H1 (cell line): ENCODE results near the gene EXOC3L1. TPM values are rescaled to one million over a fixed set of nuclear protein-coding genes. Genes with fewer than 3 reads are reported as not detected.

ENCODE experiments used
- CTCF ChIA-PET: fragments of 300-600 bp; sonication (Branson Sonifier 250); formaldehyde crosslinking; loops from one replicate; lab custom pipeline; 2021; ENCODE audit not compliant: partially characterized antibody; lab: Charles Lee
- POLR2A ChIA-PET: fragments of 300-600 bp; sonication (Branson Sonifier 250); formaldehyde crosslinking; loops from one replicate; lab custom pipeline; 2021; ENCODE audit warnings: inconsistent platforms; ENCODE audit not compliant: partially characterized antibody; lab: Charles Lee
- DNase-seq, 2 experiments: peaks; one replicate each; pipeline versions ENCODE4 v3.0.0 to v3.0.0-alpha.2; 2010 to 2022; ENCODE audit warnings: low spot score in 2 of 2, low read depth in 1 of 2, mixed read lengths in 1 of 2
- FAIRE-seq: peaks from 2 replicates; lab custom pipeline; 2011; peaks lifted over from hg19 to GRCh38; lab: Jason Lieb, UNC
- H2AFZ ChIP-seq: 2 replicates; pipeline ENCODE4 v1.8.1; 2012; ENCODE audit warnings: low read length, inconsistent platforms
- H2AK5ac ChIP-seq: 2 replicates; pipeline ENCODE4 v1.6.1; 2013; ENCODE audit warnings: low read depth, low read length
- H2BK120ac ChIP-seq: replicated peaks from 2 replicates; pipeline ENCODE3; 2013; ENCODE audit warnings: low read depth, low read length, inconsistent platforms
- H2BK12ac ChIP-seq: 2 replicates; pipeline ENCODE4 v1.6.1; 2013; ENCODE audit warnings: low read depth, low read length
- H2BK15ac ChIP-seq: 2 replicates; pipeline ENCODE4 v1.6.1; 2013; ENCODE audit warnings: low read length
- H2BK20ac ChIP-seq: 2 replicates; pipeline ENCODE4 v1.6.1; 2013; ENCODE audit warnings: low read length
- H2BK5ac ChIP-seq: 2 replicates; pipeline ENCODE4 v1.6.1; 2013; ENCODE audit warnings: low read depth, low read length
- H3K14ac ChIP-seq: 2 replicates; pipeline ENCODE4 v1.6.1; 2013; ENCODE audit warnings: inconsistent platforms; ENCODE audit not compliant: insufficient read length
- H3K18ac ChIP-seq: 2 replicates; pipeline ENCODE4 v1.6.1; 2013; ENCODE audit warnings: low read length; ENCODE audit errors: extremely low read depth
- H3K23ac ChIP-seq: 2 replicates; pipeline ENCODE4 v1.6.1; 2013; ENCODE audit warnings: inconsistent platforms; ENCODE audit not compliant: insufficient read length
- H3K23me2 ChIP-seq: 2 replicates; pipeline ENCODE4 v1.6.1; 2013; ENCODE audit warnings: low read depth, low read length
- H3K27ac ChIP-seq: 2 replicates; pipeline ENCODE4 v1.6.1; 2011; ENCODE audit warnings: low read depth, low read length, inconsistent platforms
- H3K27me3 ChIP-seq, 4 experiments: replicated peaks in 1 of 4; 1 replicate in 1 of 4; 2 replicates in 3 of 4; pipeline versions ENCODE4 v1.6.1 to v1.8.1; 2011 to 2013; ENCODE audit warnings: low read length in 3 of 4, mild to moderate bottlenecking in 3 of 4, inconsistent platforms in 2 of 4, mixed read lengths in 2 of 4, moderate library complexity in 1 of 4; ENCODE audit not compliant: control insufficient read depth in 3 of 4, insufficient read depth in 3 of 4; ENCODE audit errors: extremely low read depth in 1 of 4
- H3K36me3 ChIP-seq, 4 experiments: 2 replicates each; pipeline versions ENCODE4 v1.6.1 to v1.8.1; 2011 to 2013; ENCODE audit warnings: mild to moderate bottlenecking in 4 of 4, low read length in 3 of 4, moderate library complexity in 2 of 4, control low read depth in 1 of 4, inconsistent platforms in 1 of 4; ENCODE audit not compliant: insufficient read depth in 4 of 4, control insufficient read depth in 2 of 4
- H3K4ac ChIP-seq: replicated peaks from 2 replicates; pipeline ENCODE3; 2013; ENCODE audit warnings: low read length, low read depth, mixed read lengths, inconsistent platforms; ENCODE audit not compliant: insufficient read length
- H3K4me1 ChIP-seq, 4 experiments: replicated peaks in 1 of 4; 1 replicate in 1 of 4; 2 replicates in 3 of 4; pipeline versions ENCODE4 v1.6.1 to v1.8.1; 2011 to 2013; ENCODE audit warnings: low read length in 3 of 4, inconsistent platforms in 2 of 4, mixed read lengths in 1 of 4; ENCODE audit not compliant: insufficient read depth in 4 of 4, control insufficient read depth in 3 of 4
- H3K4me2 ChIP-seq, 2 experiments: 2 replicates each; pipeline versions ENCODE4 v1.6.1 to v1.8.1; 2011 to 2013; ENCODE audit warnings: low read depth in 2 of 2, low read length in 2 of 2, control low read depth in 1 of 2, inconsistent platforms in 1 of 2, mild to moderate bottlenecking in 1 of 2; ENCODE audit not compliant: insufficient read depth in 1 of 2
- H3K4me3 ChIP-seq, 4 experiments: fragments of 200-600, 300-600 bp in 1 of 4; sonication (generic), shearing (Covaris generic), sonication (Bioruptor Twin) in 1 of 4; 2 replicates each; pipeline versions ENCODE4 v1.5.1 to v1.8.1; 2011 to 2016; ENCODE audit warnings: low read length in 4 of 4, low read depth in 3 of 4, control low read depth in 2 of 4, inconsistent platforms in 2 of 4, mild to moderate bottlenecking in 2 of 4, mixed read lengths in 1 of 4, moderate library complexity in 1 of 4; ENCODE audit not compliant: insufficient read depth in 2 of 4; ENCODE audit errors: extremely low read depth in 1 of 4
- H3K56ac ChIP-seq: replicated peaks from 2 replicates; pipeline ENCODE3; 2013; ENCODE audit warnings: low read depth, mild to moderate bottlenecking, mixed read lengths, low read length, inconsistent platforms; ENCODE audit not compliant: insufficient read length
- H3K79me1 ChIP-seq: 2 replicates; pipeline ENCODE4 v1.6.1; 2013; ENCODE audit warnings: low read depth, low read length, control low read depth
- H3K79me2 ChIP-seq, 2 experiments: 2 replicates each; pipeline versions ENCODE4 v1.6.1 to v1.8.1; 2012 to 2013; ENCODE audit warnings: low read length in 2 of 2, mild to moderate bottlenecking in 2 of 2, inconsistent platforms in 1 of 2; ENCODE audit not compliant: insufficient read depth in 2 of 2, control insufficient read depth in 1 of 2
- H3K9ac ChIP-seq, 4 experiments: replicated peaks in 1 of 4; 1 replicate in 1 of 4; 2 replicates in 3 of 4; pipeline versions ENCODE4 v1.6.1 to v1.8.1; 2011 to 2013; ENCODE audit warnings: low read depth in 3 of 4, low read length in 3 of 4, control low read depth in 2 of 4, mild to moderate bottlenecking in 2 of 4, moderate library complexity in 2 of 4, inconsistent platforms in 1 of 4; ENCODE audit errors: extremely low read depth in 1 of 4
- H3K9me3 ChIP-seq, 2 experiments: 2 replicates each; pipeline versions ENCODE4 v1.6.1 to v1.8.1; 2012 to 2013; ENCODE audit warnings: mild to moderate bottlenecking in 2 of 2, moderate library complexity in 2 of 2, control low read depth in 1 of 2, inconsistent platforms in 1 of 2, low read depth in 1 of 2, low read length in 1 of 2, mixed read lengths in 1 of 2; ENCODE audit not compliant: insufficient read depth in 2 of 2
- H4K20me1 ChIP-seq, 2 experiments: replicated peaks in 1 of 2; 2 replicates each; pipeline versions ENCODE3 to v1.8.1; 2011 to 2013; ENCODE audit warnings: inconsistent platforms in 2 of 2, low read length in 2 of 2, mild to moderate bottlenecking in 1 of 2; ENCODE audit not compliant: insufficient read depth in 2 of 2, control insufficient read depth in 1 of 2
- H4K5ac ChIP-seq: 2 replicates; pipeline ENCODE4 v1.6.1; 2013; ENCODE audit warnings: low read length, low read depth, mixed read lengths, inconsistent platforms; ENCODE audit not compliant: insufficient read length
- H4K8ac ChIP-seq: 2 replicates; pipeline ENCODE4 v1.8.0; 2013; ENCODE audit warnings: mild to moderate bottlenecking, moderate library complexity, low read length, inconsistent platforms; ENCODE audit not compliant: insufficient read depth; ENCODE audit errors: extremely low read depth
- H4K91ac ChIP-seq: replicated peaks from 2 replicates; pipeline ENCODE3; 2013; ENCODE audit warnings: low read length, mixed read lengths, inconsistent platforms; ENCODE audit not compliant: insufficient read length
- RXRA ChIP-seq: IDR thresholded peaks from 2 replicates; pipeline ENCODE4 v1.6.1; 2011; ENCODE audit warnings: low read depth, mild to moderate bottlenecking, low read length, moderate library complexity; ENCODE audit not compliant: insufficient read depth
- WGBS, 2 experiments: shearing (Covaris generic) in 1 of 2; methylation state at CpG; one replicate each; pipeline versions ENCODE4 v1.1.6 to v1.1.7; 2013 to 2015; ENCODE audit warnings: low lambda C conversion rate in 2 of 2, mixed read lengths in 2 of 2, inconsistent platforms in 1 of 2, low coverage in 1 of 2, missing lambda C conversion rate in 1 of 2; ENCODE audit not compliant: insufficient replicate concordance in 2 of 2, insufficient coverage in 1 of 2, insufficient read length in 1 of 2; ENCODE audit errors: extremely low coverage in 1 of 2, missing lambda C conversion rate in 1 of 2; 5-methylcytosine and 5-hydroxymethylcytosine counted together
- polyA plus RNA-seq, 7 experiments: library from polyadenylated mRNA; depleted of rRNA in 3 of 7; stranded (reverse) in 5 of 7; unstranded in 2 of 7; fragments of >200 nt in 5 of 7; fragments of 200-250 nt in 2 of 7; gene quantifications; 1 replicate in 5 of 7; 2 replicates in 1 of 7; 4 replicates in 1 of 7; pipeline versions ENCODE4 v1.2.1 to v1.2.3, GENCODE V29; 2011 to 2013; ENCODE audit warnings: missing spikeins in 2 of 7, mixed read lengths in 2 of 7
- total RNA-seq: library from RNA; stranded (reverse); fragmentation: NEBNext Ultra II Directional; extraction: Animal tissue kit (Norgen Biotek cat#: 25700); gene quantifications from 2 replicates; pipeline ENCODE4 v1.2.1, GENCODE V29; 2021

EXOC3L1 gene
- total and polyA plus RNA-seq, 2 of the 8 experiments (the other 6 are each of a cell fraction or from before 2014, with no cell fraction given): 1.3 TPM

DNA sequence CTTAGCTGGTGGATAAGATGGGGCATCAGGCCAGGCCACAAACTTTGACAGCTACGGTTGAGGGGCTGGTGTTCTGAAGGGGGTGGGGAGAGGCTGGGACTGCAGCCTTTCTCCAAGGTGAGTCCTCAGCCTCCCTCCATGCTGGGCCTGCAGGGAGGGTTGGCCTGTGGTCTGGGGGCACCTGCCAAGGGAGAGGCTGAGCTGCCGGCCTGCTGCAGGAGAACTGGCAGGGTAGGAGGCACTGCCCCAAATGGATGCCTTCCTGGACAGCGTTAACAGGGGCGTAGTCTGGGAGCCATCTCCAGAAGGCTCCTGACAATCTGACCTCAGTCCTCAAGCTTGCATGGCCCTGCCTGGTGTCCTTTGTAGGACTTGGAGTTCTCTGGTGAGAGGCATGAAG is 14.1 kb upstream of the EXOC3L1 start:
- H2AK5ac ChIP-seq: no peak overlapping the region
- no peak for TF ChIP-seq RXRA

More for the DNA sequence above, 14.1 kb upstream of the EXOC3L1 start:
- Histone ChIP-seq H3K14ac (no peak overlapping the region), H3K27ac (no peak overlapping the region), H2BK15ac (no peak overlapping the region), H2BK5ac (no peak overlapping the region), H3K4me3 (no peak overlapping the region), H3K4ac (no peak overlapping the region), H3K23me2 (peaks cover 5% of the 10 kb centered on the region; the same call in 1 of the 2 replicates), H4K91ac (no peak overlapping the region), H2AFZ (no peak overlapping the region), H4K8ac (no peak overlapping the region), H4K20me1 (peaks cover 0 to 2% of the 10 kb centered on the region in 2 experiments), H3K56ac (no peak overlapping the region), H4K5ac (no peak overlapping the region), H2BK120ac (no peak overlapping the region), H2BK12ac (no peak overlapping the region), H3K23ac (no peak overlapping the region), H3K4me2 (no peak overlapping the region), H3K27me3 (no peaks in the 10 kb centered on the region), H3K9me3 (no peaks in the 10 kb centered on the region), H3K36me3 (peaks cover 0 to 3% (median 0%) of the 10 kb centered on the region in 4 experiments; a peak in 3 of 8 replicates), H2BK20ac (no peak overlapping the region), H3K79me1 (no peaks in the 10 kb centered on the region), H3K9ac (no peak overlapping the region), H3K18ac (no peak overlapping the region), H3K4me1 (peaks cover 0 to 15% (median 4%) of the 10 kb centered on the region in 4 experiments; a peak in 4 of 7 replicates), H3K79me2 (no peaks in the 10 kb centered on the region)
- FAIRE-seq: no peak
- no peak for DNase-seq
- CTCF ChIA-PET: interaction anchor here (0.9 to 2.0 kb wide), 6 partner anchors 13 to 309 kb away, joined by 3 to 5 read pairs (median 4); no protein-coding TSS in a partner anchor
- 90% methylated on average over 4 of the region's 4 CpGs; no CpG with 5 or more reads in 1 of the 2 experiments for WGBS, 2 experiments
- POLR2A ChIA-PET: interaction anchor here (1.3 to 5.4 kb wide), 3 partner anchors 10 to 23 kb away, joined by 3 to 19 read pairs (median 19); partner anchors contain the start of gene TMEM208
